ENCODE results near the gene MYOM1.
"Not testable (repeated sequence)": the region's sequence is repeated elsewhere in the genome, so short reads cannot be mapped to it uniquely, and the experiment has no call there.

Gene MYOM1

DNA sequence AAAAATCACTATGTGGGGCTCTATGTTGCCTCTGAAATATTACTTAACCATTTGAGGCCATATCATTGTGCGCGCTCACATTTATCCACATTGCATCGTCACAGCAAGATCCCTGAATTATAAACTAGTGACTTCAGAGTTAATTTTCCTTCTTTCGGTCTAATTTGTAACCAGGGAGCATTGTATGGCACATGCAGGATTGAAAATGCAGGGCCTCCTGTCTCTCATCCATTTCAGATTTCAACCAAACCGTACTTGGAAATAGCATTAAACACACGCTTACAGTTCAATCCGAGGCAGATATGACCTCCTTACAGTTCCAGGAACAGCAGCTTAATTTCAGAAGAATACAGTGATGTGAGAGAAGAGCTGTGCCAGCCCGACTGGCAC is 532 bp downstream of the MYOM1 start:
- TF ChIP-seq POLR2A (IDR thresholded peaks at IDR 0.05; ENCODE audit: low read depth, low read length), result no peak
- FAIRE-seq, result no peak
- DNase-seq (ENCODE audit: insufficient read length, low spot score), result no peak

DNA sequence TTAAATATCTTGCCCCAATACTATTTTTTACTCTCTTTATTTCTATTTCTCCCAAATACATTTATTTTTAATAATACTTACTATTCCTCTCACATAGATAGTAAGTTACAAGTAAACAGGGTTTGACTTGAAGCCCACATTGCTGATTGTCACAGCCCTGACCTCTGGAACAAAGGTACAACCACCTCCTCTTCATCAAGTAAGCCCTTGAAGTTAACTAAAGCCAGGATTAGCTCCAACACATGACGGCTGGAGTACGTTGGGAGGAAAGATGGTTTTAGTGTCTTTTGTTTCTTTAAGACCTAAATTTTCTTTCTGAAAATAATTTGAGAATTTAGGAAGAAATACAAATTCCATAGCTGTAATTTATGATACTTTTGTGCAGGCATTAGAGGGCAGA is 949 bp downstream of the MYOM1 start:
- no peak for TF ChIP-seq POLR2A (IDR thresholded peaks at IDR 0.05; ENCODE audit: low read depth, low read length)
- DNase-seq (ENCODE audit: insufficient read length, low spot score) (no peak), FAIRE-seq (no peak)

DNA sequence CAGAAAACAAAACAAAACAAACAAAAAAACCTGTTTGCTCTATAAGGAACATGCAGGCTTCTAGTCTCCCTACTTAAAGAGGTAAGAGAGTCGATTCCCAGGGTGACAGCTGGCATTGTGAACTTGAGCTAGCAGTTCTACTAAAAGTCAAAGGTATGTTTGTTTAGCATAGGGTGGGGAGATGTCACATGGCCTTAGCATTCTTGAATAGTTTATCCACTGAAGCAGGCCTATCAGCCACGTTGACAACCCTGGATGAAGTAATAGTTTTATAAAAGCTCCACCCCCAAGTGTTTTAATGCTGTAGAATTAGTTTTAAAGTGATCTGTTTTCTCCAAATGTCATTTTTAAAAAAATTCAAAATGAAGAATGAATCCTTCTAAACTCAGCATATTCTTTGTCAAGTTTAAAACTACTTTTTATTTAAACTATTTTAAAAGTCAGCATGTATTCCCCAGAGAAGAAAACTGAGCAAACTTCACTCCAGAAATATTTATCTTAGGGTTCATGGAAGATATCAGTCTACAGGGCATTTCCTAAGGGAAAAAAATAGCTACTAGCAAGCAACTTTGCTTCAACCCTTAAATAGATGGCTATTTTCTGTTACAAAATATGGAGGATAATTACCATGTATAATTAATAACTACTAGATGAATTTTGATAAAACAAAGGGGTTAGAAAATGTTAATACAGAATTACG is 1.7 kb downstream of the MYOM1 start:
- peak; percentile 23 for FAIRE-seq
- DNase-seq (ENCODE audit: insufficient read length, low spot score), result no peak
- TF ChIP-seq POLR2A (IDR thresholded peaks at IDR 0.05; ENCODE audit: low read depth, low read length), result no peak

DNA sequence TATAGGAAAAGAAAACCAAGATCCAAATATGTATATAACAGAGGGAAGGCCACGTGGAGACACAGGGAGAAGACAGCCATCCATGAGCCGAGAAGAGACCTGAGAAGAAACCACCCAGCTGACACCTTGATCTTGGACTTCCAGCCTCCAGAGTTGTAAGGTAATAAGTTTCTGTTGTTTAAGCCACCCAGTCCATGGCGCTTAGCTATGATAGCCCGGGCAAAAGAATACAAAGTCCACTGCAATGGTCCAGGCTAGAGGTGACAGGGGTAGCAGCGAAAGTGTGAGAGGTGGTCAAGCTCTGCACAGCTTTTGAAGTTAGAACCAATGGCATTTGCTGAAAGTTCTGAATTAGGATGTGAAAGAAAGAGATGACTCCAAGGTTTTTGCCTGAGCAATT is 2.8 kb downstream of the MYOM1 start:
- TF ChIP-seq POLR2A (IDR thresholded peaks at IDR 0.05; ENCODE audit: low read depth, low read length), result no peak
- no peak for DNase-seq (ENCODE audit: insufficient read length, low spot score)
- FAIRE-seq, result no peak

DNA sequence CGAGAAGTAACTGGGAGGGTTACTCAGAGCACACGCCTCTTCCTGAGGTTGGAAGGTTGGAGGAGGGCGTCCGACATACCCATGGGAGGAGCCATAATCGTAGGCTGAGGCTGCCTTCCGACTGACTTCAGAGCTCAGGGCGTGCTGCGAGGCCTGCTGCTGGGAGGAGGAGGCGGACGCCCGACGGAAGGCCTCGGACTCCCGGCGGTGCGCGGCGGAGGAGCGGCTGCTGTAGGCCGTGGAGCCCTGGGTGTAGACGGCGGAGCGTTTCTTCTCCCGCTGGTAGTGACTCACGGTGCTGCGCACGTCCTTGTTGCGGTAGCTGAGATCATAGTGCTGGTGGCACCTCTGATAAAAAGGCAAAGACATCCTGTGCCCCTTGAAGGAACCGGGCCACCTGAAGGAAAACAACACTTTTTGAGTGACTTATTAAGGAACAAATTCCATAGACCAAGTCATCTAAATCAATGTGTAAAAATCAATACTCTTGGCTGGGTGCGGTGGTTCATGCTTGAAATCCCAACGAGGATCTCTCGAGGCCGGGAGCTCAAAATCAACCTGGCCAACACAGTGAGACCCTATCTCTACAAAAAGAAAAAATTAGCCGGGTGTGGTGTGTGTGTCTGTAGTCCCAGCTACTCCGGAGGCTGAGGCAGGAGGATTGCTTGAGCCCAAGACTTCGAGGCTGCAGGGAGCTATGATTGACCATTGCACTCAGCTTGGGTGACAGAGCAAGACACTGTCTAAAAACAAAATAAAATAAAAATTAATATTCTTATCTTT is 4.7 kb downstream of the MYOM1 start:
- no peak for TF ChIP-seq POLR2A (IDR thresholded peaks at IDR 0.05; ENCODE audit: low read depth, low read length)
- no peak for DNase-seq (ENCODE audit: insufficient read length, low spot score)
- no peak for FAIRE-seq

DNA sequence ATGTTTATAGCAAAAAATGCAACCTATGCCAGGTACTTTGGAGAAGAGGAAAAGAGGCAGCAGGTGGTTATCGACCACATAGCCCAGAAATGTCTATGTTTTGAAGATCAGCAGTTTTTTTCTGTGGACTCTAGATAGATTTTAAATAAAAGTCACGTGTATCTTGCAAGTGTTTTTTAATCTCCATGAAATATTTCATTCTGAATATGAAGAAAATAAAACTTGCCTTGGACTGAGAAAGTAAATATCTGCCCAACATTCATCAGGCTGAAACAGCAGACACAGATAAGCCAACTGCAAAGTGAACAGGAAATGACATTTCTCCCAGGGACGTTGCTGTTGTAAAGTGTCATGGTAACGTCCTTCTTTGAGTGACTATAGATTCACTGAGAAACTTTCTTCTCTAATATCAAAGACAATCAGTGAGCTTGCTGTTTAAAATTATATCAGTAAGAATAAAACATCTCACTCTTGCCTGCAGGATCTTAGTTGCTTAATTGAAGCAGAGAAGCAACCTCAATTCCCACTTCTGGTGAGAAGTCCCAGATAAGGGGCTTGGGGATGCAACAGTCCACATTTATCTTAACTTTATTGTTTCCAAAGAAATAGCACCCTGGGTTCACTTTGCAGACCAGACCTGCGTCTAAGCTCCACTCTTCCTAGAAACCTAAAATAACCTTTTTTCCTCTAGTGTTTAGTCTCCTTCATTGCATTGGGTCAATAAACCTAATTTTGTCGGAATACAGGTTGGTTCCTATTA is 6.3 kb downstream of the MYOM1 start:
- FAIRE-seq, result no peak
- no peak for DNase-seq (ENCODE audit: insufficient read length, low spot score)
- TF ChIP-seq POLR2A (IDR thresholded peaks at IDR 0.05; ENCODE audit: low read depth, low read length), result no peak

DNA sequence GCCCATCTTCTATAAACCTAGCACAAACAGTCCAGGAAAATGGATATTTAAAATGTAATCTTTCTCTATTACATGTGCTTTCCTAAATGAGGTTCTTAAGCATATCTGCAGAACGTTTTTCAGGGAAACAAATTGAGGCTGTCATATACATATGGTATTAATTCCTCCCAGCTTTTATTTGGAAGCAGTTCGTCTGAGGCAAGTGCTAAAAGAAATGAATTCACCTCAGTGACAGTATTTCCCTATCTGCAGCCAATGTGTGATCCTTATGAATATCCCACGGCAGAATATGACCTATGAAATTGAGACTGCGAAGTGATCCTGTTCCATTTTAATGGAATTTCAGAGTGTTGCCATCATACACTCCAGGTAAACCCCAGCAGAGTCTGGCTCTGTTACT is 7.1 kb downstream of the MYOM1 start:
- no peak for TF ChIP-seq POLR2A (IDR thresholded peaks at IDR 0.05; ENCODE audit: low read depth, low read length)
- no peak for DNase-seq (ENCODE audit: insufficient read length, low spot score)
- no peak for FAIRE-seq

DNA sequence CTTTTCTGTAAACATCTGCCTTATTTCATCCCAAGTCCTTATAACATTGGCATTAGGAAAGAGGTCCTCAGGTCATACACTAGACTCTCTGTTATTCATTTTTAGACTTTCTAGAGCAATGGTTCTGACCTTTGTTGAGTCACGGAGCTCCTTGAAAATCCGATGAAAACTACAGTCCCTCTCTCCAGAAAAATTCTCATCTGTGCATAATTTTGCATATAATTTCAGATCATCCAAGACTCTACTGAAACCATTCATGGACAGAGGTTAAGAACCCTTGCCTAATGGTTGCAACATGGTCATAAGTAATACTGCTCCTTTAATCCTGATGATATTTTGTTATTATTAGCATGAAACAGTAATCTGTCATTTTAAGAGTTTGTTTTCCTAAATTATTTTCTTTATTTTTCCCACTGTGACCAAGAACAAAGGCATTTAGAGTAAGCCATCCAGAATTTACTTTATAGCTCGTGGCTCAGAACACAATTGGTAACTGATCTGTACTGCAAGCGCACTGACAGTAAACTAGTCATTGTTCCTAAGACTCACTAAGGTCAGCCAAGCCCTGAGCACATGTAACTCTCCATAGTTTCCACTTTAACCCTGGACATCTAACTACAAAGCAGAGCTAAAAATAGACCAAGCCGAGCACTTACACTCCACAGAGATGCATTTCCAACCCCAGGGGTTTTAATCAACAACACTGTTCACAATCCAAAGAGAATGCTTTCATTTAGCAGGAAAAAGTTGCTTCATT is 8.4 kb downstream of the MYOM1 start:
- DNase-seq (ENCODE audit: insufficient read length, low spot score) (no peak), FAIRE-seq (no peak)
- no peak for TF ChIP-seq POLR2A (IDR thresholded peaks at IDR 0.05; ENCODE audit: low read depth, low read length)

DNA sequence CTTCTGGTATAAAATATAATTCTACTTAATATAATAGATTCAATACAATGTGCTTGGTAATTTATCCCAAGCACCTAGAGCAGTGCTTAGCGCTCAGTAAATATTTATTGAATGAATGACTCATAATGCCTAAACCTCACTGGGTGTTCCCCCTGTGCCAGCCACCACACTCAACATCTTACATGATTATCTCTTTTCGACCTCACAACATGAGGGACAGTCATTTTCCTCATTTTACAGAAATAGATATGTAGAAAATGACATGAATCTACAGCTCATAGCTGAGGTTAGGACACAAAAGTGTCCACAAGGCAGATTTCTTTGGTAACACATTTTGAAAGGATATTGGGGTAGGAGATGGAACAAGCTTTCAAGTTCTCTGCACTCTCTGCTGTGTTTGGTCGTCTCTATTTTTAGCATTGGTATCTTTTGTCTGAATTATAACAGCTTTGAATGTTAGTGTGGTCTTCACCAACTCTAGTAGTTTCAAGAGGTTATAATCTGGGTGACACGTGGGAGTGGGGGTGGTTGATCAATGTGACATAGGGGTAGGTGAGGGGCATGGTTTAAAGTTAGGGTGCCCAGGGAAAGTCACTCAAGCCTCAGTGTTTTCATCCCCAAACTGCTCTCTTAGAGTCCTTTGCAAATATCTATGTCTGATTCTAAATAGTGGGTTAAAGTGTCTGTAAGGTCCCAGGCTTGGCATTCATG is 9.8 kb downstream of the MYOM1 start:
- DNase-seq (ENCODE audit: insufficient read length, low spot score) (no peak), FAIRE-seq (no peak)
- TF ChIP-seq POLR2A (IDR thresholded peaks at IDR 0.05; ENCODE audit: low read depth, low read length), result no peak

DNA sequence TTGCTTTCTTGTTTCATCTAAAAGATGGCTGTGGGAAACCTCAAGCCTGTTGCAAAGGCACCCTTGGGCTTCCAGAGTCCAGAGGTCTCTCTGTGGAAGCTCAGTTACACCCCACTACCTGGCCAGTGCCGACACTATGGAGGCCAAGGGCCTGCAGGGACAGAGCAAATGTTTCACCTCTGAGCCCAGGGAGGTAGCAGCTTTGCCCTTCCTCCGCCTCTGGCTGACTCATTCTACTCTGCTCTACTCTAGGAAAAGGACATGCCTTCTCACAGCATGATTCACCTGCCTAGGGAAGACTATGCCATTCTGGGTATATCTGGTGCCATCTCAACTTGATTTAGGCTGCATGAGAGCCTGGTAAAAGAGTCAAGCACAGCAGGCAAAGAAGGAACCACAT is 12.2 kb downstream of the MYOM1 start:
- FAIRE-seq, result peak; percentile 99
- TF ChIP-seq POLR2A (IDR thresholded peaks at IDR 0.05; ENCODE audit: low read depth, low read length), result no peak
- DNase-seq (ENCODE audit: insufficient read length, low spot score), result peak; percentile 46

DNA sequence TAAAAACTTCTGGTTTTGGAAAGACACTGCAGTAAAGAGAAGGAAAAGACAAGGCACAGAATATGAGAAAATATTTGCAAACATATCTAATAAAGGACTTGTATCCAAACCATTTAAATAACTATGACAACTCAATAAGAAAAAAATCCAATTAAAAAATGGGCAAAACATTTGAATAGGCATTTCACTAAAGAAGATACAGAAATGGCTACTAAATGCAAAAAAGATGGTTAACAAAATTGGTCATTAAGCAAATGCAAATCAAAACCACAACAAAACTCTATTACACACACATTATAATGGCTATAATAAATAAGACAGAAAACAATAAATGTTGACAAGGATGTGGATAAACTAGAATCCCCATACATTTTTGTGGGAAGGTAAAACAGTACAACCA is 14.5 kb downstream of the MYOM1 start:
- DNase-seq (ENCODE audit: insufficient read length, low spot score) (no peak), FAIRE-seq (no peak)
- TF ChIP-seq POLR2A (IDR thresholded peaks at IDR 0.05; ENCODE audit: low read depth, low read length), result no peak

DNA sequence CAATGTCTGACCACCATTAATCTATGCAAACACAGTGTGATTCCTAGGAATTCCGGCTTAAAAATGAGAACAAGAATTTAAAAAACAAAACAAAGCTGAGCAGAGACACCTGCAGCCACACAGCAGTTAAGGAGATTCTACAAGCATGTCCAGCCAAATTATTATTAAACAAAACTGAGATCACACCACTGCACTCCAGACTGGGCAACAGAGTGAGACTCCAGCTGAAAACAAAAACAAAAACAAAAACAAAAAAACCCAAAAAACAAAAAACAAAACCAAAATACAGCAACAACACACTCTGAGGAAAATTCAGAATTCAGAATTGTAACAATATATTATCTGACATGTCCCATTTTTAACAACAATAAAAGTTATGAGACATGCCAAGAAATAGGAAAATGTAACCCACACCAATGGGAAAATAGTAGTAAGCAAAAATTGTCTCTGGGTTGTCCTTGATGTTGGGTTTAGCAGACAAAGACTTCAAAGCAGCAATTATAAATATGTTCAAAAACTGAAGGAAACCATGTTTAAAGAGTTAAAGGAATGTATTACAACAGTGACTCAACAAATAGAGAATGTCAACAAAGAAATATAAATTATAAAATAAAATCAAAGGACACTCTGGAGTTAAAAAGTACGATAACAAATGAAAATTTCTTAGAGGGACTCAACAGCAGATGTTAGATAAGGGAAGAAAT is 19.7 kb downstream of the MYOM1 start:
- FAIRE-seq (no peak), DNase-seq (ENCODE audit: insufficient read length, low spot score) (no peak)
- TF ChIP-seq POLR2A (IDR thresholded peaks at IDR 0.05; ENCODE audit: low read depth, low read length), result no peak

DNA sequence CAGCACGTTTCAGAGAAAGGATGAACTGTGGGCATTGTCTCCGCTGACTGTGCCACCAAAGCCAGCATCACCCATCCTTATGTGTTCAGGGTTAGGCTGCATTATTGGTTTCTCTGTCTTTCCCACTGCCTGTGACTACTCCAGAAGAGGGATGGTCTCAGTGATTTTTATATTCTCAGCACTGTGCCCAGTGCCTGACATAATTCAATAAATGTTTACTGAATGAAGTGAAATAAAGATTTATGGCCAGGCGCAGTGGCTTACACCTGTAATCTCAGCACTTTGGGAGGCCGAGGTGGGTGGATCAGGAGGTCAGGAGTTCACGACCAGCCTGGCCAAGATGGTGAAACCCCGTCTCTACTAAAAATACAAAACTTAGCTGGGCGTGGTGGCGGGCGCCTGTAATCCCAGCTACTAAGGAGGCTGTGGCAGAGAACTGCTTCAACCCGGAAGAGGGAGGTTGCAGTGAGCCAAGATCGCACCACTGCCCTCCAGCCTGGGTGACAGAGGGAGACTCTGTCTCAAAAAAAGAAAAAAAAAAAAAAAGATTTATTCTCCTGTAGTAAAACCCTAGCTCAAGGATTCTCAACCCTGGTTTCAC is 21.4 kb downstream of the MYOM1 start:
- FAIRE-seq; DNase-seq (ENCODE audit: insufficient read length, low spot score): not testable (repeated sequence)

Data from H54 (cell line).